ENCODE measurements around the gene NID1. TPM values are rescaled to one million over a fixed set of nuclear protein-coding genes. Genes with fewer than 3 reads are reported as not detected.

The NID1 gene
- total and polyA plus RNA-seq, 7 donors, result 12.0 to 31.8 (median 22.2) TPM

DNA sequence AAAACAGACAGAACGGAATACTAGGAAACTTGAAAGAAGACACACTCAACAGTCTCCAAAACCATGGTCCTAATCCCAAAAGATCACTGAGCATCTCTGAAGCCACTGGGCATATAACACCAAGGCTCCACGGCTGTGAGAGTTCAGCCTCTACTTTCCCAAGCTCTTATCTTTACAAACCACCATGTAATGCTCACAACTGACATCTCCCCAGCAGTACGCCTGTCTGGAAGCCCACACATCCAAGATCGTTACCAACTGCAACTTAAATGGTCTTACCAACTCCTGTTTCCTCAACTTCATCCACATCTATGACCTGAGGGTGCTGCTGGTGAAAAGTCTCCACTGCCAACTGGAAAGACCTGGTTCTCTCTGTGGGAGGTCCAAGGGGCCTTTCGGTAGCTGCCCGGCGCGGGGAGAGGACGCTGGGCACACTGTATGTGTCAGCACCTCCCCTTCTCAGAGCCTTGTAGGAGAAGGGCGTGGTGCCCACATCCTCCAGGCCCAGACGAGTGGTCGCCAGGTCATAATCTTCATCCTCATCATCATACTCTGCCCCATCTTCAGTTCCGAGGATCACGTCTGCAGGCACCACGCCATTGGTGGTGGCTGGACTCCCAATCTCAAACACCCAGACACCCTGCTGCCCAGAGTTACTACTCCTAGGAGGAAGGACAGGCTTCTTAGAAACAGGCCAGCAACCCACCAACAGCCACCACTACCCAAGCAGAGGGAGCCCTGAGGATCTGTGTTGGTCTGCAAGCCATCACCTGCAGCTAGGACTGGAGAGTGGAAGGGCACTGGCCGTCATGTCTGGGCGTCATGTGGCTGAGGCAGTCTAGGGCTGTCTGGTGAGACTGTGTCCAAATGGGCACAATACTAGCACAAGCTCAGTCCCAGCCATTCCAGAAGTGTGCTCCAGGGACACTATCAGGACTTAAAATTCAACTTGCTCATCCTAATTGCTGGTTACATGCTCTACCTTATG lies 23.0 kb downstream of the NID1 start:
- Histone ChIP-seq H3K9me3 (no peaks in the 10 kb centered on the region), H3K4me3 (no peak overlapping the region), H3K4me1 (no peaks in the 10 kb centered on the region), H3K27ac (no peak overlapping the region), H3K27me3 (ENCODE audit: insufficient read depth in 3 of 3, low read length in 2 of 3) (no peaks in the 10 kb centered on the region), H3K36me3 (ENCODE audit: insufficient read depth in 1 of 2, low read depth in 1 of 2) (peaks cover 4 to 10% of the 10 kb centered on the region in 2 donors)
- WGBS, 3 donors, result 92 to 95% (median 94%) methylated on average over 17 of the region's 17 CpGs
- intact Hi-C loops (cut with DNase I), result no loop called here
- DNase-seq (no peak), ATAC-seq (no peak)
- TF ChIP-seq, protein P1, sequence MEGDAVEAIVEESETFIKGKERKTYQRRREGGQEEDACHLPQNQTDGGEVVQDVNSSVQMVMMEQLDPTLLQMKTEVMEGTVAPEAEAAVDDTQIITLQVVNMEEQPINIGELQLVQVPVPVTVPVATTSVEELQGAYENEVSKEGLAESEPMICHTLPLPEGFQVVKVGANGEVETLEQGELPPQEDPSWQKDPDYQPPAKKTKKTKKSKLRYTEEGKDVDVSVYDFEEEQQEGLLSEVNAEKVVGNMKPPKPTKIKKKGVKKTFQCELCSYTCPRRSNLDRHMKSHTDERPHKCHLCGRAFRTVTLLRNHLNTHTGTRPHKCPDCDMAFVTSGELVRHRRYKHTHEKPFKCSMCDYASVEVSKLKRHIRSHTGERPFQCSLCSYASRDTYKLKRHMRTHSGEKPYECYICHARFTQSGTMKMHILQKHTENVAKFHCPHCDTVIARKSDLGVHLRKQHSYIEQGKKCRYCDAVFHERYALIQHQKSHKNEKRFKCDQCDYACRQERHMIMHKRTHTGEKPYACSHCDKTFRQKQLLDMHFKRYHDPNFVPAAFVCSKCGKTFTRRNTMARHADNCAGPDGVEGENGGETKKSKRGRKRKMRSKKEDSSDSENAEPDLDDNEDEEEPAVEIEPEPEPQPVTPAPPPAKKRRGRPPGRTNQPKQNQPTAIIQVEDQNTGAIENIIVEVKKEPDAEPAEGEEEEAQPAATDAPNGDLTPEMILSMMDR (IDR thresholded peaks at IDR 0.05), result no peak

DNA sequence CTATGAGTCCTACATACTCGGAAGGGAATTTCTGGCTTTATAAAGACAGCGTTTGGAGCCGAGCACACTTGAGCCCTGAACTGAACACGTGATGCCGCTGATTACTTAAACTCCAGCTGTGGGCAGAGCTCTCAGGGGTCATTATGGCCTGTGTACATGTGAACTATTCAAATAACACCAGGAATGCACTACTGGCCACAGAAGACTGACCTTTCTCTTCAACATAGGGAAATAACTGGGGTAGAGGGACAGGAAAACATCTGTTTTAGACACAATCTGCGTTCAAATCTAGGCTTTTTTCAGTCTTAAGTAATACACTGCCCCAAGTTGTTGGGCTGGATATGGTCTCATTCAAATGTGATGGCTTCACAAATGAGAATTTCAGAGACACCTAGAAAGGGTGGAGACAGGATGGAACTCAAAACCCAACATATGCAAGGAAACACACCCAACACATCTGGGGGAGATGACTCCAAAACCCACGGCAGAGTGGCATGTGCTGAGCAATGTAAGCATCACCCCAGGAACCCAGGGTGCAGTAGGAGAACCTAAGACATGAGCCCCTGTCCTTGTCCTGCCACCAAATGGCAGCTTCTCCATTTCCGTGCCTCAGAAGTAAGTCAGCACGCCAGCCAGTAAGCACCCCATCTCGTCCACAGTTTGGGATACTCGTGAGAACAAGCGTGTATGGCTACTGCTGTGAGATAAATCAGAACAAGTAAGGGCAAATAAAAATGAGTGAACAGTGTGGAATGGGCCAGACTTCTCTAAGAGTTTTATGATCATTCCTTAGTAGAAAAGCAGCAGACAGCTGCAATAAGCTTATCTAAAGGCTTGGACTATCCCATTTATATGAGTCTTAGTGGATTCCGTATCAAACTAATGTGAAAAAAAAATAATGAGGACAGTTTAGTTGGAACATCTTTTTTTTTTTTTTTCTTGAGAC lies 24.9 kb downstream of the NID1 start:
- intact Hi-C loops (cut with DNase I), result no loop called here
- Histone ChIP-seq H3K27me3 (ENCODE audit: insufficient read depth in 3 of 3, low read length in 2 of 3) (no peaks in the 10 kb centered on the region), H3K27ac (no peak overlapping the region), H3K9me3 (no peaks in the 10 kb centered on the region), H3K4me1 (no peaks in the 10 kb centered on the region), H3K36me3 (ENCODE audit: insufficient read depth in 1 of 2, low read depth in 1 of 2) (no peaks in the 10 kb centered on the region), H3K4me3 (no peak overlapping the region)
- TF ChIP-seq, protein P1 (IDR thresholded peaks at IDR 0.05), result no peak
- ATAC-seq (peak; percentile 37 to 75 (median 64)), DNase-seq (peak in 1 of 2 donors; percentile 36)
- 47 to 57% (median 48%) methylated on average over 13 of the region's 13 CpGs for WGBS, 3 donors

DNA sequence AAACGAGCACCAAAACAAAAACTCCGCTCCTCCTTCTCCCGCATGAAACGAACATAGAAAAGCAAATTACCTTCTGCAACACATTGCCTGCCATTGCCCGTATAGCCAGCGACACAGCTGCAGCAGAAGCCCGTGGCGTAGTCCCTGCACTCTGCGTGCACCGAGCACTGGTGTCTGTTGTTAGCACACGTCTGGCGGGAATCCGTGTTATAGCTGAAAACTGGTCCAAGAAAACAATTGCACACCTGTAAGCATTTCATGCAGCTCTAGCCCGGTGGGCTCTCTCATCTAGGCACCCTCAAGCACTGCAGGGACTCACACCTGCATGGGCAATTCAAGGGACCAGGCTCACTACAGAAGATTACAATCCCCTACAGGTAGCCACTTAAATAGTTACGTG lies 26.9 kb downstream of the NID1 start:
- H3K36me3 ChIP-seq (ENCODE audit: insufficient read depth in 1 of 2, low read depth in 1 of 2), result no peaks in the 10 kb centered on the region

DNA sequence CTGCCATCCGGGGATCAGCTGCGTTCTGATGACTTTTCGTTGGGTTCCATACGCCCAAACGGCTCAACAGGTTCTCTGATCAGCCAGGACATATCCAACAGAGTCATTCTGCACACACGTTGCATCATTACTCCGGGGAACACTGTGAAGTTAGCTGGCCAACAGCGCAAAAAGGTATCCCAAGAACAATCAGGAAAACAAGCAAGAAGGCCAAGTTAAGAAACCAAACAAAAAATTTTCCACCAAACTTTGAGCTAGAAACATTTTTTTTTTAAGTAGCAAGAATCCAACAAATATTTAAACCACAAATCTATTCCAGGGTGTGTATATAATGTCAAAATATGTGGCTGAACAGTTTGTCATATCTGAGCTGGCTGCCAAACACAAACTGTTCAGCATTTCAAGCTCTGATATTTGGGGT lies 29.2 kb downstream of the NID1 start:
- no peak for DNase-seq
- whole genome bisulfite sequencing, 3 donors, result 75 to 87% (median 86%) methylated on average over 8 of the region's 8 CpGs

More for the DNA sequence above, 26.9 kb downstream of the NID1 start:
- H3K27ac ChIP-seq, result no peak overlapping the region
- ATAC-seq (no peak), DNase-seq (no peak)
- WGBS, 3 donors, result 93 to 96% (median 94%) methylated on average over 15 of the region's 15 CpGs
- no peak overlapping the region for H3K4me3 ChIP-seq
- H3K27me3 ChIP-seq (ENCODE audit: insufficient read depth in 3 of 3, low read length in 2 of 3), result no peaks in the 10 kb centered on the region
- TF ChIP-seq, protein P1 (IDR thresholded peaks at IDR 0.05), result no peak
- H3K9me3 ChIP-seq, result no peaks in the 10 kb centered on the region
- H3K4me1 ChIP-seq, result no peaks in the 10 kb centered on the region
- intact Hi-C loops (cut with DNase I), result no loop called here

More for the DNA sequence above, 29.2 kb downstream of the NID1 start:
- TF ChIP-seq, protein P1 (IDR thresholded peaks at IDR 0.05), result no peak
- intact Hi-C loops (cut with DNase I), result no loop called here
- Histone ChIP-seq H3K36me3 (ENCODE audit: insufficient read depth in 1 of 2, low read depth in 1 of 2) (peaks cover 5 to 7% of the 10 kb centered on the region in 2 donors), H3K4me1 (no peaks in the 10 kb centered on the region), H3K27me3 (ENCODE audit: insufficient read depth in 3 of 3, low read length in 2 of 3) (no peaks in the 10 kb centered on the region), H3K9me3 (no peaks in the 10 kb centered on the region), H3K4me3 (no peak overlapping the region), H3K27ac (no peak overlapping the region)
- ATAC-seq, result peak in 3 of 4 donors; percentile 23 to 72 (median 40)

All from psoas muscle (tissue), 8 donors.